MM.1S (cell line): ENCODE measurements around the gene LIMS3.
"Not testable (repeated sequence)": the region's sequence is repeated elsewhere in the genome, so short reads cannot be mapped to it uniquely, and the experiment has no call there.

Source experiments
- CTCF ChIP-seq: fragments of 300-600 bp; sonication (generic); IDR thresholded peaks from 2 replicates; pipeline ENCODE4 v1.5.1; 2016; ENCODE audit warnings: antibody characterized with exemption, low read length, mixed read lengths
- EZH2phosphoT487 ChIP-seq: fragments of 300-600 bp; sonication (generic); IDR thresholded peaks from 2 replicates; pipeline ENCODE4 v1.6.1; 2018; ENCODE audit warnings: antibody characterized with exemption, low read length

- TF ChIP-seq EZH2phosphoT487, CTCF: not testable (repeated sequence)
These were observed 67.0 kb downstream of the LIMS3 start for GRCh38 chr2:109965482-109965881.
